Uterus (tissue), 2 donors: ENCODE data around the gene RPL3.

ENCODE experiments used
- CTCF ChIP-seq, 4 experiments: fragments of 200-600 bp in 2 of 4; fragments of 450-650 bp in 2 of 4; sonication (generic) in 2 of 4; IDR thresholded peaks; one replicate each; pipeline ENCODE4 v1.5.1; 2016 to 2019; ENCODE audit warnings: antibody characterized with exemption in 4 of 4, mild to moderate bottlenecking in 2 of 4, moderate library complexity in 1 of 4
- POLR2A ChIP-seq, 2 donors: fragments of 450-650 bp; IDR thresholded peaks; one replicate each; pipeline ENCODE4 v1.6.1; 2016; ENCODE audit warnings: antibody characterized with exemption in 2 of 2, mild to moderate bottlenecking in 1 of 2, moderate library complexity in 1 of 2

DNA sequence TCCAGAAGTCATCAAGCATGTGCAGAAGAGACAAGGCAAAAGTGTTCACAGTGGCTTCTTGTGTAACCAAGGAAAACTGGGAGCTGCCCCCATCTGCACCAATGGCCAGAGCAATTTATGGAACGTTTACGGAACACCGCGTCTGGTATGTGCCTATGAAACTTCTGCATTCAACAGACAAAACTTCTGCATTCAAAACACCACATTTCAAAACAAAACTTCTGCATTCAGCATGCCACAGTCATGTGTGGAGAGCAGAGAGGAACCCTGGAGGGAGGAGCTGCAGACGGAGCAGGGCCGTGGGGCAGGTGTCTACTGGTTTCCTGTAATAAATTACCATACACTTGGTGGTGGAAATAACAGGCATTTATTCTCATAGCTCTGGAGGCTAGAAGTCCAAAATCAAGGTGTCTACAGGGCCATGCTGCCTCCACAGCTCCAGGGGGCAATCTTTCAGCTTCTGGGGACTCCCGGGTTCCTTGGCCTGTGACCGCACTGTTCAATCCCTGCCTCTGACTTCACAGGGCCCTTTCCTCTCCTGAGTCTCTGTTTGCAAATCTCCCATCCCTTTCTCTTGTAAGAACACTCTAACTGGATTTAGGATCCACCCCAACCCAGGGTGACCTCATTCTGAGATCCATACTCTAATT, 32.2 kb downstream of the RPL3 start:
- no peak for TF ChIP-seq CTCF (IDR thresholded peaks at IDR 0.05)
- TF ChIP-seq POLR2A (IDR thresholded peaks at IDR 0.05): no peak
